Mesendoderm (in vitro differentiated cells): ENCODE measurements around the gene UTY.

Source experiments
- DNase-seq: peaks from one replicate; pipeline ENCODE4 v3.0.0; 2013
- H2AK5ac ChIP-seq: 2 replicates; pipeline ENCODE4 v1.6.1; 2013; ENCODE audit warnings: low read length, inconsistent platforms
- H2BK120ac ChIP-seq: 2 replicates; pipeline ENCODE4 v1.6.1; 2013; ENCODE audit warnings: low read depth, mild to moderate bottlenecking, low read length, moderate library complexity, mixed read lengths
- H2BK15ac ChIP-seq: replicated peaks from 2 replicates; pipeline ENCODE4 v1.6.1; 2013; ENCODE audit warnings: low read depth, mild to moderate bottlenecking, moderate library complexity
- H2BK5ac ChIP-seq: 2 replicates; pipeline ENCODE4 v1.6.1; 2013; ENCODE audit warnings: low read length, inconsistent platforms
- H3K18ac ChIP-seq: 2 replicates; pipeline ENCODE4 v1.6.1; 2013; ENCODE audit warnings: mild to moderate bottlenecking, low read length, mixed read lengths
- H3K23ac ChIP-seq: one replicate; pipeline ENCODE4 v1.6.1; 2013; ENCODE audit warnings: low read length
- H3K27ac ChIP-seq: 2 replicates; pipeline ENCODE4 v1.5.1; 2013; ENCODE audit warnings: low read depth, mild to moderate bottlenecking, inconsistent platforms, low read length, moderate library complexity
- H3K27me3 ChIP-seq: 2 replicates; pipeline ENCODE4 v1.6.1; 2013; ENCODE audit warnings: low read length, control low read depth, mild to moderate bottlenecking, inconsistent platforms; ENCODE audit not compliant: insufficient read depth, poor library complexity
- H3K36me3 ChIP-seq: 2 replicates; pipeline ENCODE4 v1.6.1; 2013; ENCODE audit warnings: low read length, inconsistent platforms; ENCODE audit not compliant: control insufficient read depth, insufficient read depth
- H3K4ac ChIP-seq: one replicate; pipeline ENCODE4 v1.6.1; 2013; ENCODE audit warnings: low read depth, mild to moderate bottlenecking, low read length, moderate library complexity
- H3K4me1 ChIP-seq: 2 replicates; pipeline ENCODE4 v1.6.1; 2013; ENCODE audit warnings: low read depth, low read length, inconsistent platforms; ENCODE audit not compliant: control insufficient read depth
- H3K4me2 ChIP-seq: 2 replicates; pipeline ENCODE4 v1.6.1; 2013; ENCODE audit warnings: low read length
- H3K4me3 ChIP-seq: 2 replicates; pipeline ENCODE4 v1.5.1; 2013; ENCODE audit warnings: mild to moderate bottlenecking, low read length
- H3K56ac ChIP-seq: one replicate; pipeline ENCODE4 v1.6.1; 2013; ENCODE audit warnings: low read length
- H3K79me1 ChIP-seq: 2 replicates; pipeline ENCODE4 v1.6.1; 2013; ENCODE audit warnings: low read length, inconsistent platforms
- H3K79me2 ChIP-seq: 2 replicates; pipeline ENCODE4 v1.6.1; 2013; ENCODE audit warnings: mild to moderate bottlenecking, low read length; ENCODE audit not compliant: control insufficient read depth, insufficient read depth
- H3K9ac ChIP-seq: 2 replicates; pipeline ENCODE4 v1.6.1; 2013; ENCODE audit warnings: low read length, inconsistent platforms
- H4K5ac ChIP-seq: one replicate; pipeline ENCODE4 v1.6.1; 2013; ENCODE audit warnings: low read length
- H4K8ac ChIP-seq: one replicate; pipeline ENCODE4 v1.6.1; 2013; ENCODE audit warnings: low read depth, mild to moderate bottlenecking, control low read depth, low read length, moderate library complexity
- WGBS: extraction: QIAGEN DNeasy Blood & Tissue Kit; methylation state at CpG from one replicate; pipeline ENCODE4 v1.1.7; 2013; ENCODE audit warnings: low lambda C conversion rate, missing lambda C conversion rate; ENCODE audit not compliant: insufficient coverage; ENCODE audit errors: extremely low coverage; 5-methylcytosine and 5-hydroxymethylcytosine counted together

Gene UTY

DNA sequence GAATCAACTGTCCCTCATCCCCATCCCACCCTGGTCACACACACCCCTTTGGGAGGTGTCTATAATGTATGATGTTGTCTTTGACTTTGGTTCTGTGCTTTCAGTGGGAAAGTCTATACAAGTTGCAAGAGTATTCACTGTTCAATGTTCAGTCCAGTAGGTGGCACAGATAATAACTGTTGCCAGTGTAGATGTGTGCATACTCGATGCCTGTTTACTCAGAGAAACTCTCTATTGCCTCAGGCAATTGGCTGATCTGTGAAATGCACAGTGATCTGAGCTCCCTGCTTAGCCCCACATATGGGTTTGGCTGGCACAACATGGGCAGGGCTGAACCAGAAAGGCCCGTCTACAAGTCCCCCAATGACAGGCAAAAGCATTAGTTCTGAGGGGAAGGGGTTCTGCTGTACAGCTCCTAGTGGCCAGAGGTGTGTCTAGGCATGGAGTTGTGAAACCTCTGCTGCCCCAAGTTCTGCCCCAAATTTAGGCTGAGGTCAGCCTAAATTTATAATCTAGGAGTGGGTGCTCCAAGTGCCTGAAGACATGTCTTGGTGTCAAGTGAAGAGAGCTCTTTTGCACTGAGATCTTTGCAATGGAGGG lies 252.4 kb downstream of the UTY start:
- Histone ChIP-seq H4K8ac (no peak overlapping the region), H2BK5ac (no peak overlapping the region), H3K18ac (no peak overlapping the region), H3K27ac (no peak overlapping the region), H2BK120ac (no peak overlapping the region), H3K36me3 (no peaks in the 10 kb centered on the region), H3K4me1 (no peaks in the 10 kb centered on the region), H3K56ac (no peak overlapping the region), H3K4me3 (no peak overlapping the region), H4K5ac (no peak overlapping the region), H3K4me2 (no peak overlapping the region), H3K79me1 (no peaks in the 10 kb centered on the region), H3K23ac (no peak overlapping the region), H2BK15ac (no peak overlapping the region), H3K27me3 (no peaks in the 10 kb centered on the region), H2AK5ac (no peak overlapping the region), H3K79me2 (no peaks in the 10 kb centered on the region), H3K4ac (no peak overlapping the region), H3K9ac (no peak overlapping the region)
- no peak for DNase-seq
- no CpG with 5 or more reads among the region's 2 CpGs for WGBS

DNA sequence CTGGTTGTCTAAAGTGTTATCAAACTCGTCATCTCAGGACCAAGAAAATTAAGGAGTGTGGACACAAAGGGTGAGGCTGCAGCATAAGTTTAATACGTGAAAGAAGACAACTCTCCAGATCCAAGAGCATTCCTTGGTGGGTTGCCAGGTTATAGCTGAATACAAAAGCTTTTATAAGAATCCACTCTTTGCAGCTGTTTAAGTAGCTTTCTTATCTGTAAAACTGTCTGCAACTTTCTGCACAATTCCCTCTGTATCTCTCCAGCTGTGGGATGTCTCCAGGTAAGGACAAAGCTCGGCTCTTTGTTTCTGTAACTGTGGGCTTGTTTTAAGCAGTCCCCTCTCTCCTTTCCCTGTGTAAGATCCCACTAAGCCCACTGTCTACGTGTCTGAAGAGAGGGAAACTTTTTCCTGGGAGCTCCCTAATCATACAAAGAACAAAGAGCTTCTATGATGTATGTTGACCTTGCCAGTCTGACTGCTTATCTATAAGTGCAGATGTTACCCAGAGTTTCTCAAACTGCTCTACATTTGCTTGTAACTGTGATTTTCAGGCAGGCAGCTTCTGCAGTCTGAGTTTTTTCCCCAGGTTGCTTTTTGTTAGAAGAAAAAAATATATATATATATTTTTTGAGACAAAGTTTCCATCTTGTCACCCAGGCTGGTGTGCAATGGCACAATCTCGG lies 268.7 kb downstream of the UTY start:
- Histone ChIP-seq H3K4me3 (no peak overlapping the region), H3K27ac (no peak overlapping the region), H3K18ac (no peak overlapping the region), H3K4ac (no peak overlapping the region), H2BK5ac (no peak overlapping the region), H3K4me1 (no peaks in the 10 kb centered on the region), H3K9ac (no peak overlapping the region), H3K4me2 (no peak overlapping the region), H3K56ac (no peak overlapping the region), H4K8ac (no peak overlapping the region), H3K79me2 (no peaks in the 10 kb centered on the region), H3K36me3 (no peaks in the 10 kb centered on the region), H3K27me3 (no peaks in the 10 kb centered on the region), H2BK15ac (no peak overlapping the region), H2AK5ac (no peak overlapping the region), H4K5ac (no peak overlapping the region), H3K23ac (no peak overlapping the region), H3K79me1 (no peaks in the 10 kb centered on the region), H2BK120ac (no peak overlapping the region)
- WGBS = no CpG with 5 or more reads among the region's 5 CpGs
- no peak for DNase-seq

GRCh38 chrY:13205214-13205613 lies 274.6 kb downstream of the UTY start:
- no peak overlapping the region for H3K9ac ChIP-seq

More at GRCh38 chrY:13205214-13205613, 274.6 kb downstream of the UTY start:
- Histone ChIP-seq H4K8ac (no peak overlapping the region), H3K23ac (no peak overlapping the region), H2BK5ac (no peak overlapping the region), H3K56ac (no peak overlapping the region), H3K4me3 (no peak overlapping the region), H3K27me3 (no peaks in the 10 kb centered on the region), H4K5ac (no peak overlapping the region), H2AK5ac (no peak overlapping the region), H2BK15ac (no peak overlapping the region), H3K79me1 (no peaks in the 10 kb centered on the region), H3K4me1 (no peaks in the 10 kb centered on the region), H2BK120ac (no peak overlapping the region), H3K4ac (no peak overlapping the region), H3K27ac (no peak overlapping the region), H3K4me2 (no peak overlapping the region), H3K36me3 (no peaks in the 10 kb centered on the region), H3K79me2 (no peaks in the 10 kb centered on the region), H3K18ac (no peak overlapping the region)
- no CpG with 5 or more reads among the region's 1 CpG for WGBS
- DNase-seq = no peak
